SIG-M5 treated with dmso at 0.1 percent for 504 hours (cell line): Measurements from ENCODE around the gene GBX1.

Experiments
- DNase-seq: peaks from one replicate; lab custom pipeline; 2025; ENCODE audit not compliant: unreplicated experiment; lab: John Stamatoyannopoulos, UW

Gene GBX1

GRCh38 chr7:151167197-151167961 is at the start of gene GBX1:
TSS of gene GBX1 (minus strand) at chr7:151167694. CDS start at chr7:151167548, 146 bp downstream.
- no peak for DNase-seq

- DNase-seq = no peak
These were observed 47.9 kb upstream of the GBX1 start for GRCh38 chr7:151215396-151215795.

GRCh38 chr7:151213826-151214225 is 46.3 kb upstream of the GBX1 start:
- DNase-seq = no peak

- no peak for DNase-seq
These were observed 45.1 kb upstream of the GBX1 start for GRCh38 chr7:151212626-151213025.

GRCh38 chr7:151211155-151211772 is 43.8 kb upstream of the GBX1 start:
- DNase-seq = no peak

DNA sequence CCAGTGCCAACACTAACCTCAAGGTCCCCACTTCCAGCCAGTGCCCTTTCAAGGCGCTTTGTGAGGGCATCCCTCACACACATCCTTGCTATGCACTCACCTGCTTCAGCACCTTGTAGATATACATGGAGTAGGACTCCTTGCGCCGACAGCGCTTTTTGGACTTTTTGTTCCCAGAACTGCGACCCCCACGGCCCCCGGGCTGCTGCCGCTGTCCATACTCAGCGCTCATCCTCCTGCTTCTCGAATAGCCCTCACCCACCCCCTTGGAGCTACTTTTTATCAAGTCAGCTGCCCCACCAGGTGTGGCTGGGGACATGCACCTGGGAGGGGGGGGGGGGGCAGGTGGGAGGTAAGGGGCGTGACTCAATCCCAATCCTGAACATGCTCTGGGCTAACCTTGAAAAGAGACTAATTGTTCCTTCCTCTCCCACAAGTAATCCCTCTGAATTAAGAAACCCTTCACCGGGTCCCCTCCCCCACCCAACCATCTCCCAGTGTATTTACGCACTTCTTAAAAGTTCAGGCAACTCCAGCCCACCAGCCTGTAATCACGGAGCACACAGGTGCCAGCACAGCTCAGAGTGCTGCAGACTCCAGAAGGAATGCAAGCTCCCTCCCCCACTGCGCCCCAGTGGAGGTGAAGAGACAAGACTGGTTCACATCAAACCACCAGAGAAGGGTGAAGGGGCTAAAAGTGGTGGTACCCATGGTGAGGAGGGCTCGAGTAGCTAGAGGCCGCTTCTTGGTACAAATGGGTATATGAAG is 42.8 kb upstream of the GBX1 start, which contains the start of gene H2BK1:
H2BK1 (minus strand) TSS at position 402 of the 768 bp plus-strand sequence; CDS start at position 232, 170 bp downstream.
- no peak for DNase-seq

- no peak for DNase-seq
These were observed 42.1 kb upstream of the GBX1 start for GRCh38 chr7:151209588-151209987.

- DNase-seq = no peak
These were observed 40.9 kb upstream of the GBX1 start for GRCh38 chr7:151208253-151208862.

DNA sequence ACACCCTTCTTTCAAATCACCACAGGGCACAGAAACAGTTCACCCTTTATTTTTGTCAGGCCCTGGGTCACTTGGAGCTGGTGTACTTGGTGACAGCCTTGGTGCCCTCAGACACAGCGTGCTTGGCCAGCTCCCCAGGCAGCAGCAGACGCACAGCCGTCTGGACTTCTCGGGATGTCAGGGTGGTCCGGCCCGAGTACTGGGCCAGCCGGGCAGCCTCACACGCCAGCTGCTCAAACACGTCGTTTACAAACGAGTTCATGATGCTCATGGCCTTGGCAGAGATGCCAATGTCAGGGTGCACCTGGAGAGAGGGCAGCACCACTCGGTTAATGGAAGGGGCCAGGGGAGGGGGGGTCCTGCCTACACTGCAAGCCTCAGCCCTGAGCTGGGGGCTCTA is 40.3 kb upstream of the GBX1 start:
- DNase-seq = no peak

DNA sequence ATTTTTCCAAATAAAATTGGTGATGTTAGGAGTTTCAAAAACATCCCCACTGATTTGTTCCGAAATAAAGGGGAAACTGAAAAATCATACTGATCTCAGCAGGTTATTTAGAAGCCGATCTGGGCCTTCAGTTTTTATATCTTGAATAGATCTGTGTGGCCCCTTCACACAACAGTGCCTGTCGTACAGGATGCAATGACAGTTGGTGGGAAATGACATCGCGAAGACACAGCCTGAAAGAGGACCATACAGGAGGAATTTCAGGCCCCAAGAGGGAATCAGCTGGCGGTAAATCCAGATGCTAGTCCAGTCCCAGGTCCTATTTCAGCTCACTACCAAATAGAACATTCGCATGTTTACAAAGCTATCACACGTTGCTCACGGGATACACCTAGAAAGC is 39.8 kb upstream of the GBX1 start:
- no peak for DNase-seq

DNA sequence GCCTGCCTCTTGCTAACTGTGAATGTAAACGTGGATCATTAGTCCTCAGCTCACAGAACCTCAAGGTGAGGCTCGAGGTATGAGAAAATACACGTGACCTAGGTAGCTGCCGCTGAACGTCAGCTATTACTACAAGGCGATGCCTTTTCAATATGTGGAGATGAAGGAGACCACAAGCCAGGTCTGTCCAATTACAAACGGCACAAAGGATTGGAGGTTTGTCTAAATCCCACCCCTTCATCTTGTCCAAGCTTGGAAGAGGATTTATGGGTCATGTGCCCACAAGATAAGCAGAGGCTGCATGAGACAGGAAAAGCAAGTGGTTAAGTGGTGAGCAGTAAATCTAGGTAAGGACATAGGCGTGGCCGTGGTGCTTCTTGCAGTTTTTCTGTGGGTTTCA is 39.4 kb upstream of the GBX1 start:
- no peak for DNase-seq

DNA sequence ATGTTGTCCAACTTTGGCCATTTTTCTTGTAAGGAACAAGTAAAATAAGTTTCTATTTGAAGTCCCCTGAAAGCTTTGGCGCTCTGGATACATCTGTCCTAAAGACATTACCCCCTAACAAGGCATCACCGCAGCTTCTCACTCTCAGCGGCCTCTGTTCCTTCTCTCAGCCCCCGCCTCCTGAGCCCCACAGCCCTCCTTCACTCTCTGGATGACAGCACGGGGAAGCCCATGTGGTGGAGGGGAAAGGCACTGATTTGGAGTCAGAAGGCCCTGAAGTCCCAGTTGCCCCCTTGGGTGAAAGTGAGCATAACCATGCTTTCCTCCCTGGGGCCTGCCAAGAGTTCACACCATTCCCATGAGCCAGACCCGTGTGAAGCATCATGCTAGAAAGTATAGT is 38.2 kb upstream of the GBX1 start:
- no peak for DNase-seq

DNA sequence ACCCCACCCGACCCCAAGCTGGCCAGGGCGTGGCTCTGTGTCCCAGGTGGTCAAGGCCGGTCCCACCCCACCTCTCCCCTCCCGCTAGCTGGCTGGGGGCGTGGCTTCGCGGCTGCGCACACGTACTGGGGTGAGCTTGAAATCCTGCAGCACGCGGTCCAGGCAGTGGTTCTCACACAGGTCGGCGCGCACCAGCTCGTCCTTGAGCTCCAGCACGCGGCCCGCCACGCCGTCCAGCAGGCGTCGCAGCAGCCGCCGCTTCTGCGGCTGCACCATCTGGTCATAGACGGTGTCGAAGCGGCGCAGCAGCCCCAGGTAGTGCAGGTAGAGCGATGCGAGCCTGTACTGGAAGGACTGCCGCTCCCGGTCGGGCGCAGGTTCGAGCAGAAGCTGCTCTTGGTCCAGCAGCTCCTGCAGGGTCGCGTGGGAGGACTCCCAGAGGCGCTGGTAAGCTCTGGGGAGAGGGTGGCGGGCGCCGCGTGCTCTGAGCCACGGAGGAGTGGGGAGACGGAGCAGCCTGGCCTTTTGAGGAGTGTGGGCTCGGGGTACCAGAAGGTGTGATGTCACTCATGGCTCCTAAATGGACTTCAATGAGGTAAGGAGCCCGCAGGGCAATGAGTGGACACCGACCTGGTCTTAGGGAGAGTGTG is 37.0 kb upstream of the GBX1 start:
- no peak for DNase-seq

DNA sequence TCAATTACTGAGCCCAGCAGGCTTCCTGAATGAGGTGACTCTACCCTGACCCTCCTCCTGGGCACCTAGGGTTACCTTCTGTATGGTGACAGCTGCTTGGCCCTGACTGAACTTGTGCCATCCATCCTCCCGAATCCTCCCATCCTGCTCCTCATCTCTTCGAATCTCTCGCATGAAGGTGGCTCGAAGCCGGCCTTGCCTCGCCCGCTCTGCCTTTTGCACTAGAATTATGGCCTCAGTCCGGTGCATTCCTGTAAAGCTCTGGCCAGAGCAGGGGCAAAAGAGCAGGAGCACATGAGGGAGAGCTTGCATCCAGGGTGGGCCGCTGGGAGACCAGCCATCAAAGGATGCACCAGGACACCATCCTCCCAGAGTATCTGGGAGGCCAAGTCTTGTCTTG is 35.3 kb upstream of the GBX1 start:
- DNase-seq = no peak

GRCh38 chr7:151201751-151202150 is 34.3 kb upstream of the GBX1 start:
- DNase-seq = no peak

DNA sequence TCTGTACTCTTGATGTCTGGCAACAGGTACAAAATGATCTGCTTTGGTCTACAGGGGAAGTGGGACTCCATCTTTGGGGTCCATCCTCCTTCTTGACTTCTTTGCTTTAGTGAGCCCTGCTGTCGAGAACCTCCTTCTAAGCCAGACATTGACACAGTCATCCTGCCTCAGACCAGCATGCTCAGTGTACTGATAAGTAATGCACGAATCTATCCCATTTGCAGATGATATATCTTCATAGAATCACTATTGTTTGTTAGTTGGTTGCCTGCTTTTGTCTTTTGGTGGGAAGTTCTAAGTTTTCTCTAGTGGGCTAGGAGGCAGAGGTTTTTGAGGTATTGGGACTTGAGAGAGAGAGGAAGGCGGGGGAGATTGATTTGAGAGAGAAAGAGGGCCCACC is 33.9 kb upstream of the GBX1 start:
- no peak for DNase-seq

- no peak for DNase-seq
These were observed 31.7 kb upstream of the GBX1 start for GRCh38 chr7:151198945-151199848.

DNA sequence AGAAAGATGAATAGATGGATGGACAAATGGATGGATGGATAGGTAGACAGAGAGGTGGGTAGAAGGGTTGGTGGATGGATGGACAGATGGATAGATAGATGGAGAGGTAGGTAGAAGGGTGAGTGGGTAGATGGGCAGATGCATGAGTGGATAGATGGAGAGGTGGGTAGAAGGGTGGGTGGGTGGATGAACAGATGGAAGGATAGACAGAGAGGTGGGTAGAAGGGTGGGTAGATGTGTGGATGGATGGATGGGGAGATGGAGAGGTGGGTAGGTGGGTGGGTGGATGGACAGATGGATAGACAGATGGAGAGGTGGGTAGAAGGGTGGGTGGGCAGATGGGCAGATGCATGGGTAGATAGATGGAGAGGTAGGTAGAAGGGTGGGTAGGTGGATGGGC is 30.4 kb upstream of the GBX1 start:
- no peak for DNase-seq

GRCh38 chr7:151195616-151196450 is 28.3 kb upstream of the GBX1 start:
- DNase-seq = no peak
